Skeletal muscle tissue (tissue), 4 donors: Measurements from ENCODE around the gene C16orf95. TPM values are rescaled to one million over a fixed set of nuclear protein-coding genes. Genes with fewer than 3 reads are reported as not detected.
"Not testable (repeated sequence)": the region's sequence is repeated elsewhere in the genome, so short reads cannot be mapped to it uniquely, and the experiment has no call there.

Experiments
- H3K27ac ChIP-seq: one replicate; pipeline ENCODE4 v1.7.0; 2013; ENCODE audit warnings: mild to moderate bottlenecking, low read depth, low read length, inconsistent platforms
- H3K27me3 ChIP-seq, 3 donors: one replicate each; pipeline ENCODE4 v1.7.0; 2013; ENCODE audit warnings: low read length in 3 of 3; ENCODE audit not compliant: control insufficient read depth in 3 of 3, insufficient read depth in 3 of 3
- H3K36me3 ChIP-seq, 3 donors: one replicate each; pipeline ENCODE4 v1.7.0; 2013; ENCODE audit warnings: low read length in 3 of 3; ENCODE audit not compliant: control insufficient read depth in 3 of 3, insufficient read depth in 3 of 3
- H3K4me1 ChIP-seq, 3 donors: one replicate each; pipeline ENCODE4 v1.7.0; 2013; ENCODE audit warnings: low read length in 3 of 3, mild to moderate bottlenecking in 3 of 3; ENCODE audit not compliant: control insufficient read depth in 3 of 3, insufficient read depth in 3 of 3
- H3K4me3 ChIP-seq, 3 donors: one replicate each; pipeline ENCODE4 v1.7.0; 2013; ENCODE audit warnings: low read length in 3 of 3
- H3K9ac ChIP-seq, 3 donors: one replicate each; pipeline ENCODE4 v1.7.0; 2013; ENCODE audit warnings: low read length in 3 of 3, mild to moderate bottlenecking in 3 of 3, moderate library complexity in 2 of 3, low read depth in 1 of 3
- H3K9me3 ChIP-seq, 3 donors: one replicate each; pipeline ENCODE4 v1.7.0; 2013; ENCODE audit warnings: low read length in 3 of 3; ENCODE audit not compliant: control insufficient read depth in 3 of 3
- total RNA-seq: library from RNA; depleted of rRNA; stranded (reverse); fragments of >200 nt; gene quantifications from one replicate; pipeline ENCODE4 v1.2.3, GENCODE V29; 2014
- donor health status: Osteomylitis.

Gene C16orf95
- total RNA-seq, 1 donor from 2014 or later, result 2.6 TPM

- H3K4me1 ChIP-seq, H3K4me3 ChIP-seq, H3K9me3 ChIP-seq, H3K27ac ChIP-seq, H3K27me3 ChIP-seq, H3K9ac ChIP-seq: not testable (repeated sequence)
- H3K36me3 ChIP-seq, result peaks cover 58 to 65% (median 60%) of the 10 kb centered on the region in 3 donors
Observed at GRCh38 chr16:87339724-87340105, 22.5 kb upstream of the C16orf95 start.

- H3K27me3 ChIP-seq, result no peaks in the 10 kb centered on the region
- no peak overlapping the region for H3K9ac ChIP-seq
- no peaks in the 10 kb centered on the region for H3K9me3 ChIP-seq
- H3K36me3 ChIP-seq, result peaks cover 62 to 69% (median 64%) of the 10 kb centered on the region in 3 donors
- H3K27ac ChIP-seq, result no peak overlapping the region
- peaks cover 0 to 4% (median 0%) of the 10 kb centered on the region in 3 donors for H3K4me1 ChIP-seq
- no peak overlapping the region for H3K4me3 ChIP-seq
Observed at GRCh38 chr16:87339086-87339723, 22.0 kb upstream of the C16orf95 start.

GRCh38 chr16:87338155-87338765 lies 21.1 kb upstream of the C16orf95 start:
- H3K9me3 ChIP-seq, result no peaks in the 10 kb centered on the region
- H3K27me3 ChIP-seq, result no peaks in the 10 kb centered on the region
- H3K9ac ChIP-seq, result no peak overlapping the region
- no peak overlapping the region for H3K4me3 ChIP-seq
- no peak overlapping the region for H3K27ac ChIP-seq
- peaks cover 63 to 68% (median 66%) of the 10 kb centered on the region in 3 donors for H3K36me3 ChIP-seq
- peaks cover 1 to 3% (median 2%) of the 10 kb centered on the region in 3 donors for H3K4me1 ChIP-seq

- Histone ChIP-seq H3K9ac (no peak overlapping the region), H3K36me3 (peaks cover 53 to 64% (median 62%) of the 10 kb centered on the region in 3 donors), H3K27ac (no peak overlapping the region), H3K4me1 (peaks cover 3 to 11% (median 9%) of the 10 kb centered on the region in 3 donors), H3K9me3 (no peaks in the 10 kb centered on the region), H3K27me3 (no peaks in the 10 kb centered on the region), H3K4me3 (no peak overlapping the region)
Observed at GRCh38 chr16:87337262-87337771, 20.1 kb upstream of the C16orf95 start.

- no peaks in the 10 kb centered on the region for H3K27me3 ChIP-seq
- peaks cover 3 to 16% (median 14%) of the 10 kb centered on the region in 3 donors for H3K4me1 ChIP-seq
- no peak overlapping the region for H3K9ac ChIP-seq
- peaks cover 50 to 57% (median 55%) of the 10 kb centered on the region in 3 donors for H3K36me3 ChIP-seq
- no peak overlapping the region for H3K4me3 ChIP-seq
- no peak overlapping the region for H3K27ac ChIP-seq
- no peaks in the 10 kb centered on the region for H3K9me3 ChIP-seq
Observed at GRCh38 chr16:87336434-87337240, 19.4 kb upstream of the C16orf95 start.

- Histone ChIP-seq H3K9me3 (no peaks in the 10 kb centered on the region), H3K9ac (no peak overlapping the region), H3K36me3 (peaks cover 52 to 58% (median 58%) of the 10 kb centered on the region in 3 donors), H3K27ac (no peak overlapping the region), H3K4me1 (peaks cover 3 to 16% (median 14%) of the 10 kb centered on the region in 3 donors), H3K27me3 (no peaks in the 10 kb centered on the region), H3K4me3 (no peak overlapping the region)
Observed at GRCh38 chr16:87335625-87336433, 18.6 kb upstream of the C16orf95 start.

- Histone ChIP-seq H3K4me1 (peaks cover 3 to 20% (median 16%) of the 10 kb centered on the region in 3 donors), H3K9ac (no peak overlapping the region), H3K27me3 (no peaks in the 10 kb centered on the region), H3K4me3 (no peak overlapping the region), H3K36me3 (peaks cover 55 to 63% (median 62%) of the 10 kb centered on the region in 3 donors), H3K9me3 (no peaks in the 10 kb centered on the region), H3K27ac (no peak overlapping the region)
Observed at GRCh38 chr16:87334651-87335624, 17.7 kb upstream of the C16orf95 start.

GRCh38 chr16:87333581-87334331 lies 16.6 kb upstream of the C16orf95 start:
- no peak overlapping the region for H3K4me3 ChIP-seq
- peaks cover 55 to 65% (median 63%) of the 10 kb centered on the region in 3 donors for H3K36me3 ChIP-seq
- peaks cover 3 to 20% (median 20%) of the 10 kb centered on the region in 3 donors for H3K4me1 ChIP-seq
- H3K9me3 ChIP-seq, result no peaks in the 10 kb centered on the region
- H3K27ac ChIP-seq, result no peak overlapping the region
- no peak overlapping the region for H3K9ac ChIP-seq
- H3K27me3 ChIP-seq, result no peaks in the 10 kb centered on the region
